Measurements from ENCODE around the gene A3GALT2.

A3GALT2 gene

GRCh38 chr1:33272509-33272908 lies 48.4 kb downstream of the A3GALT2 start:
- DNase-seq (ENCODE audit: low read depth), result no peak

- no peak for DNase-seq (ENCODE audit: low read depth)
Measured at GRCh38 chr1:33271666-33272505, 49.0 kb downstream of the A3GALT2 start.

- no peak for DNase-seq (ENCODE audit: low read depth)
Measured at GRCh38 chr1:33270808-33271465, 50.0 kb downstream of the A3GALT2 start.

- no peak for DNase-seq (ENCODE audit: low read depth)
Measured at GRCh38 chr1:33270379-33270778, 50.5 kb downstream of the A3GALT2 start.

GRCh38 chr1:33269621-33270020 lies 51.3 kb downstream of the A3GALT2 start:
- DNase-seq (ENCODE audit: low read depth), result no peak

GRCh38 chr1:33268927-33269610 lies 51.8 kb downstream of the A3GALT2 start:
- DNase-seq (ENCODE audit: low read depth), result no peak

- DNase-seq (ENCODE audit: low read depth), result no peak
Measured at GRCh38 chr1:33268457-33268856, 52.4 kb downstream of the A3GALT2 start.

GRCh38 chr1:33267468-33268205 lies 53.3 kb downstream of the A3GALT2 start:
- DNase-seq (ENCODE audit: low read depth), result no peak

GRCh38 chr1:33266766-33267165 lies 54.1 kb downstream of the A3GALT2 start:
- DNase-seq (ENCODE audit: low read depth), result no peak

- DNase-seq (ENCODE audit: low read depth), result no peak
Measured at GRCh38 chr1:33265780-33266605, 54.9 kb downstream of the A3GALT2 start.

GRCh38 chr1:33263890-33264504 lies 56.9 kb downstream of the A3GALT2 start:
- DNase-seq (ENCODE audit: low read depth), result no peak

GRCh38 chr1:33261344-33261743 lies 59.6 kb downstream of the A3GALT2 start:
- DNase-seq (ENCODE audit: low read depth), result no peak

- no peak for DNase-seq (ENCODE audit: low read depth)
Measured at GRCh38 chr1:33260439-33260838, 60.5 kb downstream of the A3GALT2 start.

- no peak for DNase-seq (ENCODE audit: low read depth)
Measured at GRCh38 chr1:33259879-33260278, 61.0 kb downstream of the A3GALT2 start.

- no peak for DNase-seq (ENCODE audit: low read depth)
Measured at GRCh38 chr1:33258788-33259274, 62.1 kb downstream of the A3GALT2 start.

GRCh38 chr1:33257772-33258712 lies 62.9 kb downstream of the A3GALT2 start:
- peak; percentile 22 for DNase-seq (ENCODE audit: low read depth)

GRCh38 chr1:33257207-33257771 lies 63.6 kb downstream of the A3GALT2 start:
- DNase-seq (ENCODE audit: low read depth), result no peak
